Fibroblast of the aortic adventitia (primary cell): ENCODE data around the gene HTR2C. TPM values are rescaled to one million over a fixed set of nuclear protein-coding genes. Genes with fewer than 3 reads are reported as not detected.

Experiments used
- DNase-seq: peaks from one replicate; pipeline ENCODE4 v3.0.0-alpha.2; 2010; ENCODE audit warnings: low read depth
- H3K4me3 ChIP-seq: 2 replicates; pipeline ENCODE4 v1.5.1; 2011; ENCODE audit warnings: low read depth, mild to moderate bottlenecking, control low read depth, low read length, moderate library complexity
- total RNA-seq: library from RNA; depleted of rRNA; stranded (reverse); fragments of >200 nt; gene quantifications from 2 replicates; pipeline ENCODE4 v1.2.3, GENCODE V29; 2012; ENCODE audit warnings: low replicate concordance
- TF ChIP-seq, protein P1 (sequence below): IDR thresholded peaks from 2 replicates; pipeline ENCODE4 v1.5.1; 2011; ENCODE audit warnings: mild to moderate bottlenecking, low read length, control low read depth, inconsistent platforms; ENCODE audit not compliant: insufficient read depth

HTR2C gene
- total RNA-seq, 1 donor = not detected

DNA sequence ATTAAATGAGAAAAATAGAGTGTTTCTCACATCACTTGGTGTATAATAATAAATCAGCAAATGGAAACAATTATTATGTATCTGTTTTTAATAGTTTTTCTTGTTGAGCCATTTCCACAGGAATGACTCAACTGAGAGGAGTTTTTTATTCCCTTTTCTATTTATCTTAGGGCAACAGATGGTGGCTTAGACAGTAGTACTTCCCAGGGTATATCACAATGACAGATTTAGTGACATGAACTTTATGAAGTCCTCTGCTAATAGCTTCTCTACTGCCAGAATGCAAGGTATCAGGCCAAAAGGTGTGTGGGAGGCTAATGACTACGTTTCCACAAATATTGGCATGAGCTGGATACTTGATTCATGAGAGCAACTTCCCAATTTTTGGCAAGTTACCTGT is 126.7 kb downstream of the HTR2C start:
- H3K4me3 ChIP-seq = no peak overlapping the region
- DNase-seq = no peak
- TF ChIP-seq, protein P1, sequence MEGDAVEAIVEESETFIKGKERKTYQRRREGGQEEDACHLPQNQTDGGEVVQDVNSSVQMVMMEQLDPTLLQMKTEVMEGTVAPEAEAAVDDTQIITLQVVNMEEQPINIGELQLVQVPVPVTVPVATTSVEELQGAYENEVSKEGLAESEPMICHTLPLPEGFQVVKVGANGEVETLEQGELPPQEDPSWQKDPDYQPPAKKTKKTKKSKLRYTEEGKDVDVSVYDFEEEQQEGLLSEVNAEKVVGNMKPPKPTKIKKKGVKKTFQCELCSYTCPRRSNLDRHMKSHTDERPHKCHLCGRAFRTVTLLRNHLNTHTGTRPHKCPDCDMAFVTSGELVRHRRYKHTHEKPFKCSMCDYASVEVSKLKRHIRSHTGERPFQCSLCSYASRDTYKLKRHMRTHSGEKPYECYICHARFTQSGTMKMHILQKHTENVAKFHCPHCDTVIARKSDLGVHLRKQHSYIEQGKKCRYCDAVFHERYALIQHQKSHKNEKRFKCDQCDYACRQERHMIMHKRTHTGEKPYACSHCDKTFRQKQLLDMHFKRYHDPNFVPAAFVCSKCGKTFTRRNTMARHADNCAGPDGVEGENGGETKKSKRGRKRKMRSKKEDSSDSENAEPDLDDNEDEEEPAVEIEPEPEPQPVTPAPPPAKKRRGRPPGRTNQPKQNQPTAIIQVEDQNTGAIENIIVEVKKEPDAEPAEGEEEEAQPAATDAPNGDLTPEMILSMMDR = no peak

DNA sequence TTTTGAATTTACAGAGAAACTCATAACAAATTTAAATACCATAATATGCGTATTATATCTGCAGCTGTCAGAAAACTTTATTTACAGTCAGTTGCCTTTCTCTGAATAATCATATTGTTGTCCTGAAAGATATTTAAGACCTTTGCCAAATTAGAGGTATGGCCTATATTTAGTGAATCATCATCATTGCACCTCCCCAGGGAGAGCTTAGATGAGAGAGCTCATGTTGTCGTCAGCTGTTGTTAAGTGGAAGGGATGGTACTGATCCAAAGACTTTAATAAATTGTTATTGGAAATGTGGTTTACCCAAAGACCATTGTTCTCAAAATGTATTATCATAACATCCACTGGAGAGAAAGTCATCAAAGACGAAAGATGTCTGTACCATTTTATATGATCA is 128.6 kb downstream of the HTR2C start:
- no peak for DNase-seq
- H3K4me3 ChIP-seq = no peak overlapping the region
- TF ChIP-seq, protein P1 = no peak

DNA sequence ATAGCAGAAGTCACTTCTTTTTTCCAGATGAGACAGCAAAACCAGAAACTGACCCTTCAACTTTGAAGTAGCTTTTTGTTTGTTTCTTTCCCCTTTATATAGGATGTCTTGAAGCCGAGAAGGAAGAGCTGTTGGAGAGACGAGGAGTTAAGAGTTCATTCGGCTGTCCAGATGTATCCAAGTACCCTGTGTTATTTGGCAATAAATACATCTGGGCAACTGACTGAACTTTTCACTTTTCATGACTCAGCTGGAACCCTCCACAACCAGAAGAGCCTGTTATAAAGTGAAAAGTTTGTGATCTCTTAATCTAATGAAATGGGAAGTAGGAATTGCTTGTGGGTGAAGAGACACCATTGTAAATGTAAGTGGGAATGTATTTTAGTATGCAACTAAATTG is 131.2 kb downstream of the HTR2C start:
- no peak overlapping the region for H3K4me3 ChIP-seq
- TF ChIP-seq, protein P1 = no peak
- DNase-seq = no peak

DNA sequence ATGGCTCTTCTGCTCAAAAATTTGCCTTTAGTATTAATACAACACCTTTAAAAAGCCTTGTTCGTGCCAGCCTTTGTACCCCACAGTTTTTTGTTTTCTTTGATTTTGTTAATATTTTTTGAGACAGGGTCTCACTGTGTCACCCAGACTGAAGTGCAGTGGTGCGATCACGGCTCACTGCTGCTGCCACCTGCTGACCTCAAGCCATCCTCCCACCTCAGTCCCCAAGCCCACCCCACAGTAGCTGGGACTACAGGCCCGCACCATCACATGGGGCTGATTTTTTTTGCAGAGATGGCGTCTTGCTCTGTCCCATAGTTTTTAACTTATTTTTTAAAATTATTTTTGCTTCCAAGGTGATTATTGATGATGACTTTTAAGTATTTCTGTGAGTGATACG is 134.0 kb downstream of the HTR2C start:
- H3K4me3 ChIP-seq = no peak overlapping the region
- TF ChIP-seq, protein P1 = no peak
- DNase-seq = no peak

DNA sequence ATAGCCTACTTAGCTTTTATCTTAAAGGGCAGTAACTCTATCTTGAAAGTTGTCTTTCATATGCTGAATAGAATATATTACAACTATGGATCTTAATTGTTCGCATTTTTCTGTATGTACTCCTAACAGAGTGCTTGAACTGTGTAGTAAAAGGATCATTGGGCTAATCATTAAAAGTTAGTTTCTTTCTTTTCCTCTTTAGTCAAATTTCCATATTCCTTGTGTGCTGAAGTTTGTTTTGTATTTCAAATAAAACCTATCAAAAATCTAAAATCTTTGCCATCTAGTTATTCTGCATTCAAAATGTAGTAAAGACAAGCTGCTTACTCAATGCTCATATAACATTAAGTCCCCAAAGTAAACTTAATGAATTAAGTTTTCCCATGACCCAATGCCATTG is 182.7 kb downstream of the HTR2C start:
- TF ChIP-seq, protein P1 = no peak
- DNase-seq = no peak
- H3K4me3 ChIP-seq = no peak overlapping the region

DNA sequence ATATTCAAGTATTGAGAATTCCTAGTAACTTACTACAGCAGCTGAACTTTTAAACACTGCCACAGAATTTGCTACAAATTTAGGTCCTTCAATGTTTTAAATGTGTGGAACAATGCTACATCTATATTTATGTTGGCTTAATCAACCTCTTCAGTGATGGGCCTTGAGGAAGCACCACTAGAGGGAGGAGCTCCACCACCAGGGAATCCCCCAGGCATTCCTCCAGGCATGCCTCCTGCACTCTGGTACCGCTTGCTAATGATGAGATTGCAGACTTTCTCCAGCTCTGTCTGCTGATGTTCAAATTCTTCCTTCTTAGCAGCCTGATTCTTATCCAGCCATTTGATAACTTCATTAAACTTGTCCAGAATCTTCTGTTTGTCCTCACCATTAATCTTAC is 190.8 kb downstream of the HTR2C start:
- no peak overlapping the region for H3K4me3 ChIP-seq
- TF ChIP-seq, protein P1 = no peak
- DNase-seq = peak; percentile 1

DNA sequence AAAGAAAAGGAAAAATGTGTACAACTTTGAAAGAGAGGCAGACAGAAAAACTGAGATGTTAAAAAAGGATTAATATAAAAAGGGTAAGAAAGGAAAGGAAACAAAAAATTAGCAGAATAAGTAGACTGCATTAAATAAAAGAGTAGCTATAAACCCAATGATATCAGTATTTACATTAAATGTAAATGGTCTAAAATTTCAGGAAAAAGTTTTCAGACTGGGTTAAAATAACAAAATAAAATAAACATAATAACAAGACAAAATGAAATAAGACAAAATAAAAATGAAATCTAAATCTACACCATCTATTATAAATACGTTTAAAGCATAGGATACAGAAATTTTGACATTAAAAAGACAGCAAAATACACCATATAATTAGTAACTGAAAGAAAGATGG is 199.0 kb downstream of the HTR2C start:
- TF ChIP-seq, protein P1 = no peak
- DNase-seq = no peak
- no peak overlapping the region for H3K4me3 ChIP-seq
